ENCODE data around the gene C19orf25. TPM values are rescaled to one million over a fixed set of nuclear protein-coding genes. Genes with fewer than 3 reads are reported as not detected.

C19orf25 gene
- total RNA-seq, 1 donor from 2014 or later, result 38.0 TPM

GRCh38 chr19:1449467-1450442, 29.3 kb downstream of the C19orf25 start, which contains the start of gene APC2:
TSS of gene APC2 (plus strand) at chr19:1450121. CDS start at chr19:1453002, 2,881 bp downstream.
- no peak for TF ChIP-seq CTCF (IDR thresholded peaks at IDR 0.05)
- Mint-ChIP-seq H3K4me1 (ENCODE audit: unreplicated experiment) (peaks cover 21% of the 10 kb centered on the region), H3K4me3 (ENCODE audit: unreplicated experiment) (peak within 1 kb of the TSS; percentile 47), H3K9me3 (ENCODE audit: unreplicated experiment) (no peaks in the 10 kb centered on the region), H3K36me3 (ENCODE audit: unreplicated experiment) (no peaks in the 10 kb centered on the region), H3K27me3 (ENCODE audit: unreplicated experiment) (peaks cover 43% of the 10 kb centered on the region), H3K27ac (ENCODE audit: unreplicated experiment) (no peak within 1 kb of the TSS)
- DNase-seq (ENCODE audit: extremely low spot score, unreplicated experiment), result no peak

- H3K36me3 Mint-ChIP-seq (ENCODE audit: unreplicated experiment), result no peaks in the 10 kb centered on the region
- DNase-seq (ENCODE audit: extremely low spot score, unreplicated experiment), result no peak
- H3K27me3 Mint-ChIP-seq (ENCODE audit: unreplicated experiment), result peaks cover 38% of the 10 kb centered on the region
- H3K9me3 Mint-ChIP-seq (ENCODE audit: unreplicated experiment), result no peaks in the 10 kb centered on the region
- H3K27ac Mint-ChIP-seq (ENCODE audit: unreplicated experiment), result no peak overlapping the region
- no peak for TF ChIP-seq CTCF (IDR thresholded peaks at IDR 0.05)
- peaks cover 26% of the 10 kb centered on the region for H3K4me1 Mint-ChIP-seq (ENCODE audit: unreplicated experiment)
- no peak overlapping the region for H3K4me3 Mint-ChIP-seq (ENCODE audit: unreplicated experiment)
Observed at GRCh38 chr19:1447944-1448343, 31.1 kb downstream of the C19orf25 start.

- no peak for TF ChIP-seq CTCF (IDR thresholded peaks at IDR 0.05)
- H3K4me1 Mint-ChIP-seq (ENCODE audit: unreplicated experiment), result peaks cover 25% of the 10 kb centered on the region
- DNase-seq (ENCODE audit: extremely low spot score, unreplicated experiment), result no peak
- no peaks in the 10 kb centered on the region for H3K9me3 Mint-ChIP-seq (ENCODE audit: unreplicated experiment)
- H3K27ac Mint-ChIP-seq (ENCODE audit: unreplicated experiment), result no peak overlapping the region
- H3K36me3 Mint-ChIP-seq (ENCODE audit: unreplicated experiment), result no peaks in the 10 kb centered on the region
- H3K4me3 Mint-ChIP-seq (ENCODE audit: unreplicated experiment), result peak overlapping the region; percentile 40
- peaks cover 36% of the 10 kb centered on the region for H3K27me3 Mint-ChIP-seq (ENCODE audit: unreplicated experiment)
Observed at GRCh38 chr19:1447504-1447903, 31.5 kb downstream of the C19orf25 start.

GRCh38 chr19:1446713-1447481, 32.1 kb downstream of the C19orf25 start:
- Mint-ChIP-seq H3K27me3 (ENCODE audit: unreplicated experiment) (peaks cover 34% of the 10 kb centered on the region), H3K36me3 (ENCODE audit: unreplicated experiment) (peaks cover 5% of the 10 kb centered on the region), H3K9me3 (ENCODE audit: unreplicated experiment) (no peaks in the 10 kb centered on the region), H3K27ac (ENCODE audit: unreplicated experiment) (no peak overlapping the region), H3K4me1 (ENCODE audit: unreplicated experiment) (peaks cover 28% of the 10 kb centered on the region), H3K4me3 (ENCODE audit: unreplicated experiment) (peak overlapping the region; percentile 40)
- no peak for TF ChIP-seq CTCF (IDR thresholded peaks at IDR 0.05)
- no peak for DNase-seq (ENCODE audit: extremely low spot score, unreplicated experiment)
